Umbilical cord (tissue), 2 donors: ENCODE data around the gene KRT78. TPM values are rescaled to one million over a fixed set of nuclear protein-coding genes. Genes with fewer than 3 reads are reported as not detected.
A peak's percentile ranks its signal among the peaks of the same experiment; 100 is the strongest.

Source experiments
- DNase-seq: peaks from one replicate; pipeline ENCODE4 v3.0.0-alpha.2; 2015; ENCODE audit warnings: low spot score
- total RNA-seq: library from RNA; depleted of rRNA; stranded (reverse); fragments of >200 nt; gene quantifications from one replicate; pipeline ENCODE4 v1.2.3, GENCODE V29; 2014; ENCODE audit warnings: low replicate concordance; ENCODE audit not compliant: insufficient read depth

Gene KRT78
- total RNA-seq, 1 donor from 2014 or later = 8.7 TPM

GRCh38 chr12:52838609-52839435 is 10.0 kb downstream of the KRT78 start:
- DNase-seq = no peak

DNA sequence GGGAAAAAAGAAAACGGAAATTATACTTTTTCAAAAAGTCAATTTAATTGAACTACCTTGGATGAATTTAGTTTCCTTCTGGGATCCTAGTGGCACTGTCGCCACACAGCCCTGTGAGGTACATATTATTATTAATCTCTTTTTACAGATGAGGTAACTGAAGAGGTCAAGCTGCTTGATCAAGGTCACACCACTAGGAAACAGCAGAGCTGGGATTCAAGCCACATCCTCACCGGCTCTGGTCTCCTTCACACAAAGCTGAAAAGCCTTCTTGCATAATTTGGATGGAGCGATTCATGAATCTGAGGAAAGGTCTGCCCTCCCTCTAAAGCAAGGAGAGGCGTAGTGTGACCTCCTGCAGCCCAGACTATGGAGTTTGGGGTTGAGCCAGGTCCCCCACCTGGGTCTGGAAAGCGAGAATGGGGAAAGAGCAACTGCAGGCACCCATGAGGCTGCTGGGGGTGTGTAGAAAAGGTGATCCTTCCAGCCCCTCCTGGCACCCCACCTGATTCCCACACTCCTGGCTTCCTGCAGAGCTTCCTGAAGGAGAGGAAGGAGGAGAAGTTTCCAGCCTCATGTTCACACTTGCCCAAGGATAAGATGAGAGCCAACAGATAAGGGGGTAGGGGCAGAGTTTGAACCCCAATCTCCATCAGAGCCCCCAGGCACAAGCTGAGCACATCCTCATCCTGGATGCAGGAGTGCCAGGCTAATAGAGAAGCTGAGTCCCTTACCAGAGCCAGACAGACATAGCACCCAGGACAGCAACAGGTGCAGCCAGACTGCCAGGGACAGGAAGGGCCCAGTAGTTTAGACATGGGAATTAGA is 10.8 kb downstream of the KRT78 start:
- peak; percentile 47 for DNase-seq

GRCh38 chr12:52837413-52837741 is 11.4 kb downstream of the KRT78 start:
- DNase-seq = peak; percentile 52

- DNase-seq = no peak
These were observed 12.0 kb downstream of the KRT78 start for GRCh38 chr12:52836491-52837412.

GRCh38 chr12:52836042-52836466 is 12.7 kb downstream of the KRT78 start:
- no peak for DNase-seq

DNA sequence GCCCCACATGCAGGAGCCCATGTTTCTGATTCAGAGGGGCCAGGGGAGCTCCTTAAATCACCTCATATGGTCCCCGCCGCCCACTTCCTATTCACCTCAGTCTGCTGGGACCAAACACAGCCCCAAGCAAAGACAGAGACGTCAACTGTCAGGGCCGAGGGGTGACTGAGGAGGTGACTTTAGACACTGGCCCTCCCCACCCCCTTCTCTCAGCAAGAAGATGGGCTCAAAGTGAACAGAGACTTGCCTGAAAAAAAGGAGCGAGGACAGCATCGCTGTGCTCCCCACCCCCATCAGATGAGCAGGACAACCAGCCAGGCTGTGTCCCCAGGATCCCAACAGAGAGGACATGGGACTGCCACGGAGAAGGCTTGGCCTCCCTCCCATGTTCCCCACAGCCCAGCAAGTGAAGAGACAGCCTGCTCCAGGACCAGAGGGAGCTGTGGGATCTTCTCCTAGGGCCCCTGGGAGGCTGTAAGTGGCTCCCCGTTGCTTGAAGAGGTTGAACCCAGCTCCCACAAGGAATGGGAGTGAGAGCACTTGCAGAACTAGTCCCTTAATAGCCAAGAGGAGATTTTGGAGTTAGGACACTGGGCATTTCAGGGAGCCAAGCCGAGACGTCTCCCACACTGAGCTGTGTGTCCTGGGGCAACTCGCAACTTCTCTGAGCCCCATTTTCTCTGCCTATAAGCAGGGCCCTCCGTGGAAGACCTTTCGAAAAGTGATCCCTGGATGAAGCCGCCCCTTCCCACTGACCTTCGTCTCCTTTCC is 13.3 kb downstream of the KRT78 start:
- no peak for DNase-seq

DNA sequence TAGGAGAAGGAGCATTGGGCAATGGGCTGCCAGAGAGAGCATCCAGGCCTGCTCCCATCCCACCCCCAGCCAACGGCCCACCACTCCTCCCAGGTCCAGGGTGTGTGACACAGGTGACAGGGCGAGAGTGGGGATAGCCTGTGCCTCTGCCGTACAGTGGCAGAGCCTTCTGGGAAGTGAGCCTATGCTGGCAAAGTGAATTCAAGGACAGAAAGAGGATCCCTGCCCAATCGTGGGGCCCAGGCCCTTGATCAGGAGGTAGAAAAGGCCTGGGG is 14.1 kb downstream of the KRT78 start:
- no peak for DNase-seq

DNA sequence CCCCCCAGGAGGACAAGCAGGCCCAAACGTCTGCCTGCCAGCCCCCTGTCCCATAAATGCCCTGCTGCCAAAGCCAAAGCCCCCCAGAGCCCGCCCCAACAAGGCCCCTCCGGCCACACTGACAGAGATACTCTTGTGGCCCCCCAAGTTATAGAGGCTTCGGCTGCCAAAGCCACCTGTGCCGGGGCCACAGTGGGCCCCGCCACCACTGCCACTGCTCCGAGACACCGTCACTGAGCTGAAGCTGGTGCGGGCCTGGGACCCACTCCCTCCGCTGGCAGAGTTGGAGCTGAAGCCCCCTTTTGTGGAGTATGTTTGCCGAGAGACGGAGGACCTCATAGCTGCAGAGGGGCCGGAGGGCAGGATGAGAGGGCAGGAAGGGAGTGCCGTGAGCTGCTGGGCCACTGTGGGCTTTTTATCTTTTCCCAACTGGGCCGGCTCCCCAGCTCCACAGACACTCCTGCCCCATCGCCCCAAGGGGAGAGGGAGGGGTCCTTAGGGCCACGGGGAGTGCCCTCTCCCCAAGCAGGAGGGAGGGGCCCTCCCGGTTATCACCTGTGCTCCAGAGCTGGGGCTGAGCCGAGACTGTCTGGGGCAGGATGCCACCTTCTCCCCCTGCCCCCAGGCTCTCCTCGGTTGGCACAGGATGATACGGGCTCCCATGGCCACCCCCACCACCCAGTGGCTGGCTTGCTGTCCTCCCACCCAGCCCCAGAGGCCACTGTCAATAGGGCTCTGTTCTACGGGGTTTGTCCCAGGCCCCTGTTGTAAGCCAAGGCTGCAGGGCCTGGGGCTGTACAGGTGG is 14.7 kb downstream of the KRT78 start, which contains the start of gene KRT79:
Gene KRT79 (minus strand): TSS at position 390 of the 805 bp plus-strand sequence. CDS start 51 bp downstream, at position 339.
- DNase-seq = no peak

- DNase-seq = no peak
These were observed 15.5 kb downstream of the KRT78 start for GRCh38 chr12:52832985-52833905.

GRCh38 chr12:52832451-52832850 is 16.3 kb downstream of the KRT78 start:
- DNase-seq = no peak

GRCh38 chr12:52831251-52831650 is 17.5 kb downstream of the KRT78 start:
- no peak for DNase-seq

- DNase-seq = no peak
These were observed 18.6 kb downstream of the KRT78 start for GRCh38 chr12:52829986-52830770.

DNA sequence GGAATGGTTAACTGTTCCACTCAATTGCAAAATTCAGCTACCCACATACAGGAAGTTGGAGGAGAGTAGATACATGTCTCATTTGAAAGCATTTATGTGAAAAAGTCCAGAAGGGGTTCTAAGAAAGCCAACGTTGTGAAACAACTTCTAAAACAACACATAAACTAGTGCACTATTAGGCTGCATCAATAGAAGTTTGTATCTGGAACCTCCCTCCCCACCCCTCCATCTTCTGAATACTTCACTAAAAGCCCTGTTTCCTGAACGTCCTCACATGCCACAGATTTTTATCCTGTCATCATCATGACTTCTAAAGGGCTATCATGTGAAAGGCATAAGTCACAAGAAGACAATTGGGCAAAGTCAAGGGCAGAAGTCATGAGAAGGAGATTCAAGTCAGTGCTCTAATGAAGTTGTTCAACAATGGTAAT is 20.2 kb downstream of the KRT78 start:
- DNase-seq = peak; percentile 54

- DNase-seq = no peak
These were observed 20.6 kb downstream of the KRT78 start for GRCh38 chr12:52828156-52828555.

DNA sequence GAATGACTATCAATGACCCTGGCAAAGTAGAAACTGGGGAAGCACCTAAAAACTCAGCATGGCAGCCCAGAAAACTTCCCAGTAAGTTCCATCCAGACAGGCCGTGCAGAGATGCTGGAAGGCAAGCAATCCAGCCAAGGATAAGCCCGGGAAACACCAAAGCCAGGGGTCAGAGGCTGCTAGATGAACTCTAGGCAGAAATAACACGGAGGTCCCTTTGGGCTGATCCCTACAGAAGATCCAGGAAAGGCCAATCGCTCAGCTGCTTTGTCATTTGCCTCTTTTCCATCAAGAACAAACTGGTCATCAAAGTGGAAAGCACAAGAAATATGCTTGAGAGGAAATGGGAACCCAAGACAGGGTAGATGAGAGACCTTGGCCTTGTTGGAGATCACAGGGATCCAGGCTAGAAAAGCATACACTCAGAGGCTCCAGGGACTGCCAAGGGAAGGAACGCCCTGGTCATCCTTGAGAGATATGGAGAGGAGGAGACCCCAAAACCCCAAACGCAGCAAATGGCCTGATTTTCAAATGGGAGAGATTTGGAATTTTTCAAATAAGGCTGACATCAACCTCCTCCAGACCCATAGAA is 21.2 kb downstream of the KRT78 start:
- DNase-seq = no peak

- DNase-seq = no peak
These were observed 21.9 kb downstream of the KRT78 start for GRCh38 chr12:52826611-52827498.

DNA sequence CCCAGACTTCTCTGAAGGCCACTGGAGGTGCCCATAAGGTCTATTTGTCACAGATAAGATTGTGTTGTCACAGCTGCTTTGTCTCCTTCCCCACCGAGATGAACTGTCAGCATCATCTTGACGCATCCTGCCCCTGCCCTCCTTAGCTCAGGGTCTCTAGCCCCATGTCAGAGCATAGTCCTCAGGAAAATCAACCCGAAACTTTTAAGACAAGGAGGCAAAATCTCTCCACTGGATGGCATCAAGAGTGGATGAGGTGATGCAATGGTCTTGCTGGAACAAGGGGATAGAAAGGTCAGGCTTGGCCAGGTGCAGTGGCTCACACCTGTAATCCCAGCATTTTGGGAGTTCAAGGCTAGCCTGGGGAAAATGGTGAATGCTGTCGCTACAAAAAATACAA is 22.8 kb downstream of the KRT78 start:
- DNase-seq = no peak
